ENCODE measurements around the gene SAMD4B. TPM values are rescaled to one million over a fixed set of nuclear protein-coding genes. Genes with fewer than 3 reads are reported as not detected.

Gene SAMD4B
- total and polyA plus RNA-seq, 9 of the 15 experiments (the other 6 are each of a cell fraction or from before 2014, with no cell fraction given) = 3.4 to 90.5 (median 38.0) TPM

DNA sequence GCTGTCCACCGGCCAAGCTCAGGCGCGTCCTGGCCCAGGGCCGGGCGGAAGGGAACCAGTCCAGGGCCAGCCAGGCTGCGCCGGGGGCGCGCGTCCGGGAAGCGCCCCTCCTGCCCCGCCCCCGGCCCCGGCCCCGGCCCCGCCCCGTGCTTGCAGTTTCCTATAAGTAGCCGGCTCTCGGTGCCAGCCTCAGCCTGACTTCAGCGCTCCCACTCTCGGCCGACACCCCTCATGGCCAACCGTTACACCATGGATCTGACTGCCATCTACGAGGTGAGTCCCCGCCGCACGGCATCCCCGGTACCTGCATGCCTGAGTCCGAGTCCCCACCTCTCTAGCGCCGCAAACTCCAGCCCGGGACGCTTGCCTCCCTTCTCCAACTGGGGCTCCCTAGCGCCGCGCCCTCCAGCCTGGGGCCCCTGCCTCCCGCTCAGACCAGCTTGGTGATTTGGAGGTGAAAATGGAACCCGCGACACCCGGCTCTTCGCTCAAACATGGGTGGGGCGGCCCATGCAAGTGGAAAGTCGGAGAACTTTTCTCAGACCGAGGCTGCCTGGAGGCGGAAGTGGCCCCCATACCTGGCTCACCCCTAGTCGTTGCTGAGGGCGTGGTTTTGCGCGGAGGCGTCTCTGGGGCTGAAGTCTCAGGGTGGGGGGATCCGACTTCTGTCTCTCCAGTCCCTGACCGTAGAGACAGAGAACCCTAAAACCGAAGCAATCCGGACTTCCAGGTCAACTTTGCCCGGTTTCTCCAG, 64.6 kb downstream of the SAMD4B start, which contains the start of gene ZFP36 (continued):
- peak; percentile 49; the same call in 1 of the 2 replicates for TF ChIP-seq TAF7 (tag; IDR thresholded peaks at IDR 0.05)
- TF ChIP-seq, protein P1, sequence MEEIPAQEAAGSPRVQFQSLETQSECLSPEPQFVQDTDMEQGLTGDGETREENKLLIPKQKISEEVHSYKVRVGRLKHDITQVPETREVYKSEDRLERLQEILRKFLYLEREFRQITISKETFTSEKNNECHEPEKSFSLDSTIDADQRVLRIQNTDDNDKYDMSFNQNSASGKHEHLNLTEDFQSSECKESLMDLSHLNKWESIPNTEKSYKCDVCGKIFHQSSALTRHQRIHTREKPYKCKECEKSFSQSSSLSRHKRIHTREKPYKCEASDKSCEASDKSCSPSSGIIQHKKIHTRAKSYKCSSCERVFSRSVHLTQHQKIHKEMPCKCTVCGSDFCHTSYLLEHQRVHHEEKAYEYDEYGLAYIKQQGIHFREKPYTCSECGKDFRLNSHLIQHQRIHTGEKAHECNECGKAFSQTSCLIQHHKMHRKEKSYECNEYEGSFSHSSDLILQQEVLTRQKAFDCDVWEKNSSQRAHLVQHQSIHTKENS (CRISPR knock-in tag; IDR thresholded peaks at IDR 0.05) = no peak
- no peak for TF ChIP-seq TCF3 (CRISPR knock-in tag; IDR thresholded peaks at IDR 0.05)
- TF ChIP-seq HDAC3 (IDR thresholded peaks at IDR 0.05; ENCODE audit: borderline replicate concordance, partially characterized antibody) = no peak
- TF ChIP-seq NR4A1 (CRISPR knock-in tag; IDR thresholded peaks at IDR 0.05) = no peak
- TF ChIP-seq NR4A1 (tag; IDR thresholded peaks at IDR 0.05) = no peak
- peak; percentile 79 for TF ChIP-seq PML (IDR thresholded peaks at IDR 0.05; ENCODE audit: low read length)
- TF ChIP-seq HEY1 (CRISPR knock-in tag; IDR thresholded peaks at IDR 0.05; ENCODE audit: borderline replicate concordance) = no peak
- TF ChIP-seq, protein P2, sequence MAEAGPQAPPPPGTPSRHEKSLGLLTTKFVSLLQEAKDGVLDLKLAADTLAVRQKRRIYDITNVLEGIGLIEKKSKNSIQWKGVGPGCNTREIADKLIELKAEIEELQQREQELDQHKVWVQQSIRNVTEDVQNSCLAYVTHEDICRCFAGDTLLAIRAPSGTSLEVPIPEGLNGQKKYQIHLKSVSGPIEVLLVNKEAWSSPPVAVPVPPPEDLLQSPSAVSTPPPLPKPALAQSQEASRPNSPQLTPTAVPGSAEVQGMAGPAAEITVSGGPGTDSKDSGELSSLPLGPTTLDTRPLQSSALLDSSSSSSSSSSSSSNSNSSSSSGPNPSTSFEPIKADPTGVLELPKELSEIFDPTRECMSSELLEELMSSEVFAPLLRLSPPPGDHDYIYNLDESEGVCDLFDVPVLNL (CRISPR knock-in tag; IDR thresholded peaks at IDR 0.05; ENCODE audit: low read depth) = peak; percentile 24; the same call in 1 of the 2 replicates
- TF ChIP-seq, protein P3, sequence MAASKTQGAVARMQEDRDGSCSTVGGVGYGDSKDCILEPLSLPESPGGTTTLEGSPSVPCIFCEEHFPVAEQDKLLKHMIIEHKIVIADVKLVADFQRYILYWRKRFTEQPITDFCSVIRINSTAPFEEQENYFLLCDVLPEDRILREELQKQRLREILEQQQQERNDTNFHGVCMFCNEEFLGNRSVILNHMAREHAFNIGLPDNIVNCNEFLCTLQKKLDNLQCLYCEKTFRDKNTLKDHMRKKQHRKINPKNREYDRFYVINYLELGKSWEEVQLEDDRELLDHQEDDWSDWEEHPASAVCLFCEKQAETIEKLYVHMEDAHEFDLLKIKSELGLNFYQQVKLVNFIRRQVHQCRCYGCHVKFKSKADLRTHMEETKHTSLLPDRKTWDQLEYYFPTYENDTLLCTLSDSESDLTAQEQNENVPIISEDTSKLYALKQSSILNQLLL (CRISPR knock-in tag; IDR thresholded peaks at IDR 0.05; ENCODE audit: borderline replicate concordance) = no peak
- TF ChIP-seq MAFG (tag; conservative IDR thresholded peaks at IDR 0.05) = no peak
- peak; percentile 64 for TF ChIP-seq PCBP1 (IDR thresholded peaks at IDR 0.05; ENCODE audit: low read depth, low read length, poor library complexity, severe bottlenecking)
- 0 out of 2 replicates have a peak, but pooled peaks have one; percentile 32 for TF ChIP-seq NFIC (IDR thresholded peaks at IDR 0.05)
- TF ChIP-seq LARP7 (IDR thresholded peaks at IDR 0.05) = no peak
- TF ChIP-seq SMAD4 (CRISPR knock-in tag; conservative IDR thresholded peaks at IDR 0.05) = 0 out of 2 replicates have a peak, but pooled peaks have one; percentile 4
- TF ChIP-seq EGR1 (conservative IDR thresholded peaks at IDR 0.05) = peak; percentile 66
- TF ChIP-seq, protein P4, sequence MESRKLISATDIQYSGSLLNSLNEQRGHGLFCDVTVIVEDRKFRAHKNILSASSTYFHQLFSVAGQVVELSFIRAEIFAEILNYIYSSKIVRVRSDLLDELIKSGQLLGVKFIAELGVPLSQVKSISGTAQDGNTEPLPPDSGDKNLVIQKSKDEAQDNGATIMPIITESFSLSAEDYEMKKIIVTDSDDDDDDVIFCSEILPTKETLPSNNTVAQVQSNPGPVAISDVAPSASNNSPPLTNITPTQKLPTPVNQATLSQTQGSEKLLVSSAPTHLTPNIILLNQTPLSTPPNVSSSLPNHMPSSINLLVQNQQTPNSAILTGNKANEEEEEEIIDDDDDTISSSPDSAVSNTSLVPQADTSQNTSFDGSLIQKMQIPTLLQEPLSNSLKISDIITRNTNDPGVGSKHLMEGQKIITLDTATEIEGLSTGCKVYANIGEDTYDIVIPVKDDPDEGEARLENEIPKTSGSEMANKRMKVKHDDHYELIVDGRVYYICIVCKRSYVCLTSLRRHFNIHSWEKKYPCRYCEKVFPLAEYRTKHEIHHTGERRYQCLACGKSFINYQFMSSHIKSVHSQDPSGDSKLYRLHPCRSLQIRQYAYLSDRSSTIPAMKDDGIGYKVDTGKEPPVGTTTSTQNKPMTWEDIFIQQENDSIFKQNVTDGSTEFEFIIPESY (CRISPR knock-in tag; IDR thresholded peaks at IDR 0.05) = no peak; the same call in 1 of the 2 replicates
- no peak for TF ChIP-seq JUND (IDR thresholded peaks at IDR 0.05; ENCODE audit: borderline replicate concordance, low read depth, low read length)
- TF ChIP-seq JUND (tag; IDR thresholded peaks at IDR 0.05; ENCODE audit: borderline replicate concordance, low read depth, low read length) = peak; percentile 11; the same call in 1 of the 3 replicates
- peak; percentile 20; the same call in 1 of the 2 replicates for TF ChIP-seq ZFP91 (CRISPR knock-in tag; IDR thresholded peaks at IDR 0.05)
- no peak for TF ChIP-seq ZNF584 (CRISPR knock-in tag; IDR thresholded peaks at IDR 0.05; ENCODE audit: low read depth)

Measured in K562 (cell line).